HG02943 (cell line): ENCODE results near the gene PNKD.

Source experiments
- ATAC-seq: cut with Tn5 transposase; IDR thresholded peaks from one replicate; pipeline ENCODE4 v1.9.1; 2021; ENCODE audit warnings: mild to moderate bottlenecking, low read depth, moderate library complexity; ENCODE audit not compliant: unreplicated experiment

Gene PNKD

DNA sequence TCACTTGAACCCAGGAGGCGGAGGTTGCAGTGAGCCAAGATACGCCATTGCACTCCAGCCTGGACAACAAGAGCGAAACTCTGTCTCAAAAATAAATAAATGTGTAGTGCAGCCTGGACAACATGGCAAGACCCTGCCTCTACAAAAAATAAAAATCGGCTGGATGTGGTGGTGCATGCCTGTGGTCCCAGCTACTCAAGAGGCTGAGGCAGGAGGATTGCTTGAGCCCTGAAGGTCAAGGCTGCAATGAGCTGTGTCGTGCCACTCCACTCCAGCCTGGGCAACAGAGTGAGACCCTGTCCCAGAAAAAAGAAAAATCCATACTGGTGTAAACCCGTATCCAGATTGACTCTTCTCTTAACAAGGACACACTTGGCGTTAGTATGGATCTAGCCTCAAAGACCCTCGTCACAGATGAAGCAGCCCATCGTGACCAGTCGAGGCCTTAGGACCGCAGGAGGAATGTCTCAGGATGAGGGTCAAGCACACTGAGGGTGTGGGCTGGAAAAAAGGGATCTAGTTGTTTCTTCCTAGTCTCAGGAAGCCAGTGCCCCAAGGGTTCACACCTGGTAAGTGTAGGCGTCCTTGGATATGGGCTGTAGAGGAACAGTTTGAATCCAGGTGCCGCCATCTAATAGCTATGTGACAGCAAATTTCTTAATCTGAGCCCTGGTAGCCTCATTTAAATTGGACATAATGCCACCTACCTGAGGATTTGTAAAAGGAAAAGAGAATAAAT lies 13.5 kb upstream of the PNKD start:
- no peak for ATAC-seq

GRCh38 chr2:218257390-218257981 lies 12.8 kb upstream of the PNKD start:
- peak; percentile 62 for ATAC-seq

GRCh38 chr2:218259099-218259961 lies 11.0 kb upstream of the PNKD start:
- ATAC-seq: no peak

- no peak for ATAC-seq
Measured at GRCh38 chr2:218260166-218260565, 10.2 kb upstream of the PNKD start.

DNA sequence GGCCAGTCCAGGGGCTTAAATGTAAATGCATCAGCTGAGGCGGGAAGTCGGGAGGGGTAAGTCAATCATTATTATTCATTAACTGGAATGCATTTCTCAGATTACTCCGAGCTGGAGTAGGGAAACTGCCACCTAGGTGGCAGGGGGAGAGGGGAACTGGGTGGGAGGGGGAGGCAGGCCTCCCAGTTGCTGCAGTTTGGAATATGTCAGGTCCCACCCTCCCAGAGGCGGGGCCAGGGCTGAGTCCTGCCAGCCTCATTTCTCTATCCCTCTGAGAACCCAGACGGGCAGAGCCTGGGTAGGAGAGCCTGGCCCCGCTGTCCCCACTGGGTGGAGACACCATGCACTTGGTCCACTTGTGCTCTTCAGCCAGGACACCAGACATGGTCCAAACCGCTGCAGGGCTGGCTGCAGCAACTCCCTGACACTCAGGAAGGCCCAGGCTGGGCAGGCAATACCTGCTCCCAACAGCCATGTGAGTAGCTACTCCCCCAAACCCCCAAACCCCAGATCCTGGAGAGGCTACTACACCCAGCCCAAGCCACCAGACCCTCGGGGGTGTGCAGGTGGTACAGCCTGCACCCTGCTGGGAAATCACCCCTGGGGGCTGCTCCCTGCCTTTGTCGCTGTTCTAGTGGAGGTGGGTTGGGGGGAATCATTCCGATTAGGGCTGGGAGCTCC lies 9.4 kb upstream of the PNKD start, which contains the start of gene GPBAR1:
Gene GPBAR1 (plus strand): TSS at position 274 of the 681 bp plus-strand sequence. CDS start 1,710 bp downstream, outside the sequence.
- ATAC-seq: no peak

DNA sequence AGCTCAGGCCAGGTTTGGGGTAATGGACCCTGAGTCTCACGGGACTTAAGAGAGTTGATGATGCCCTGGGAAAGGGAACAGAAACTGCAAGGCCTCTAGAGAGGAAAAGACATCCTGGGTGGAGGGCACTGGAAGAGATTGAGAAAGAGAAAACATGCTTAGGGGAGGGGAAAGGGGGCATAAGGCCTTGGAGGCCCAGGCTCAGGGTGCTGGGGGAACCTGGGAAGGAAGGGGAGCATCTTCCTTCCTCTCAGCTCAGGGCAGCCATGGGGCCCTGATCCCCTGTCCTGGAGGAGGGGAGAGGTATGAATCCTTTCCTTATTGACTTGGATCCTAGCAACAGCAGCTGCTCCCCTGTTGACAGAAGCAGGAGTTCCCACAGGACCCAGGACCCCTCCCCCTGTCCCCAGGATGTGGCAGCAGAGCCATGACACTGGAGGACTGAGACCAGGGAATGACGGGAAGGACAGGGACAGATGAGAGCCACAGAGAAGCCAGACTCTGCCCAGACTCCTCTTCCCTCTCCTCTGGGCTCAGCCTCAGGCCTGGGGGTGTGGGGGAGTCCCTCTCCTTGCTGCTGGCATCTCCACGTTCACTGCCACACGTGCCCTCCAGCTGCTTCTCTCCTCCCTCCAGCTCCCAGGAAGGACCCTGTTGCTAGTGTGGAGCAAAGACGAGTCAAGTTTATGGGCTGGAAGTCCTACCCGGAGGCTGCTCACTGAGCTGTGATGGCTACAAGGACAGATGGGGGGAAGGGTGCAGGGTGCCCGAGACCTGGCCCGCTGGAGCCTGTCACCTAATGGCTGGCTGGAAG lies 8.7 kb upstream of the PNKD start:
- ATAC-seq: no peak

GRCh38 chr2:218262237-218262600 lies 8.1 kb upstream of the PNKD start:
- no peak for ATAC-seq

- no peak for ATAC-seq
Measured at GRCh38 chr2:218262631-218263586, 7.4 kb upstream of the PNKD start.

DNA sequence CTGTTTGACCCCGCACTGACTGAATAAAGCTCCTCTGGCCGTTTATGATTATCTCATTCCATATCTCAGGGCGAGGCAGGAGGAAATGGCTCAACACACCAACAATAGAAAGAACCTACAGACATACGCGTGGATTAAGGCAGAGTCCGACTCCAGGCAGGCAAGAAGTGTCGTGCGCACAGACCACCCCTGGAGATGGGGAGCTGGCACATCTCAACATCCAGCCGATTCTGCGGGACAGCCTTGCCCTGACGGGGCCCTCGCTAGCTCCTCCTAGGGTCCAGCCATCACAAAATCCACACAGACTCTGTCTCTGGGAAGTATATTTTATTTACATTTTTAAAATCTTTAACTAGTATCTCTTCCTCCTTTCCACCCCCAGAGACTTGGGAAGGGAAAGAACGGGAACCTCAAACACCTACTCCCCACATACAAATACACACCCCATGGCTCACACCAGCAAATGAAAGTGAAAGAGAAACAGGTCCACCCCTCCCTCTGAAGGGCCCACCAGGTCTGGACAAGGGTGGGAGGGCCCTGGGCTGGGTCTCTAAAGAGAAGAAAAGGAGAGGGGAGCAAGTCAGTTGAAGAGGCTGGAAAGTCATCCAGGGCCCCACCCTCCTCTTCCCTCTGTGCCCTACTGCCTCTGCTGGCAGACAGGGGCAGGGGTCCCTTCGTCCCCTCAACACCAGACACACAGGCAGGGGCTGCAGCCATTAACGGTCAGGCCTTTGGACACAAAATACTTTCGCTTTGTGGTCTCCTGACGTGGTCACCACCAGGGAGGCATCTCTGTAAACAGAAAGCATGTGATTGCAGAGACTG lies 6.3 kb upstream of the PNKD start:
- ATAC-seq: no peak

DNA sequence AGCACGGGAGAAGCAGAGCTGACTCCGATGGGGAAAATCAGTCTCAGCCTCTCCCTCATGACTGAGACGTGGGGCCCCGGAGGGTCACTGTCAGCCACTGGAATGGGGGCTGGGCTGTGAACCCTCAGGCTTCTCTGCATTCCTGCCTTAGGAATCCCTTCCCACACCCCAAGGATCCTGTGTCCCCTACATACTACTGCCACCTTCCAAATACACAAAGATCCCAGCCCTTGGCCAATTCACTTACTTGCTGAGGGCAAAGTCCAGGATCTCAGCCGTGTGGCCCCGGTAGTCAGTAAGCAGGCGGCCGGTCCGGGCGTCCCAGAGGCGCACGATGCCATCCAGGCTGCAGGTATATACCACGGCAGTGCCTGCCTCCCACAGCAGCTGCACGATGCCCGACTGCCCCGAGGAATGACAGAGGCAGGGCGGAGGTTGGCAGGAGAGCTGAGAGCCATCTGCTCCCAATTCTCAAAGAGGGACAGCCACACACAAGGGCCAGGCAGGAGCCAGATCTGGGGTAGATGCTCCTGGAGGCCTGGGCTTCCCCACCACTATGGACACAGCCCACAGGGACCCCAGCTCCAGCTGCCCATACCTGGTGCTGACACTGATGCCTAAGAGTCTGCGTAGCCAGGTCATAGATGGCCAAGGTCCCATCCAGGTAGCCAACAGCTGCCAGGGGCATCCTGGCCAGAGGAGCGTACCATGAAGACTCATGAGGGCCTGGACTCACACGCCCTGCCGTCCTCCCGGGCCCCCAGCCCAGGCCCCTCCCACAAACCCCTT lies 5.4 kb upstream of the PNKD start:
- ATAC-seq: no peak

DNA sequence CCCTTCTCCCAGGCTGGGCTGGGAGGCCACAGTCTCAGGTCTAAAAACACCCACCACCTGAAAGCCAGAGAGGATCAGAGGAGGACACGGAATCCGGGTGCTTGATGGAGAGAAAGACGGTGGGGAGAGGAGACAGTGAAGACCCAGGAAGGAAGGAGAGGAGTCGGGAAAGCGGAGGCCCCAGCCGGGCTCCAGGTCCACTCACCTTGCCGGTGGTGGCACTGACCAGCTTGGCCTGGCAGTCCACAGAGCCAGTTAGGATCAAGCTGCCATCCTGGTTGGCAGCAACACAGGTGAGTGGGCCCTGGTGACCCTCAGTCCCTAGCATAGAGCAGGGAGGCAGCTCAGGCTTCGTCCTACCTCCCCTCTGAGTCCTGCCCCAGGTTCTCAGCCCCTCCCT lies 4.7 kb upstream of the PNKD start:
- ATAC-seq: no peak

- no peak for ATAC-seq
Measured at GRCh38 chr2:218266316-218266979, 3.9 kb upstream of the PNKD start.

DNA sequence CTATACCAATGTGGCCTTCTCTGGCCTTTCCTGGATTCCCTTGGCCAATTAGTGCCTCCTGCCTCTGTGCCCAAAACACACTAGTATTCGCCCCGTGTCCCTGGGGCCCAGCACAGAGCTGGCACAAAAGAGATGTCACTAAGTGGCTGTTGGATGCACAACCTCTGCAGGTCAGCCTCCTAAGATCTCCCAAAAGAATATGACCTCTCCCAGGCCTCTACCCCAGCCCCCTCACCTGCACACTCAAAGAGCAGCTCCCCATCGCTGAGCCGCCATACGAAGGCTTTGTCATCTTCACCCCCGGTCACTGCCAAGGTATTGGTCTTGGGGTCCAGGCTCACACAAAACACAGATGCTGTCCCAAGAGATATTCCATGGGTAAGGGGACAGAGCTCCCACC lies 3.1 kb upstream of the PNKD start:
- ATAC-seq: no peak

GRCh38 chr2:218270721-218271486 lies 585 bp downstream of the PNKD start:
- ATAC-seq: no peak

DNA sequence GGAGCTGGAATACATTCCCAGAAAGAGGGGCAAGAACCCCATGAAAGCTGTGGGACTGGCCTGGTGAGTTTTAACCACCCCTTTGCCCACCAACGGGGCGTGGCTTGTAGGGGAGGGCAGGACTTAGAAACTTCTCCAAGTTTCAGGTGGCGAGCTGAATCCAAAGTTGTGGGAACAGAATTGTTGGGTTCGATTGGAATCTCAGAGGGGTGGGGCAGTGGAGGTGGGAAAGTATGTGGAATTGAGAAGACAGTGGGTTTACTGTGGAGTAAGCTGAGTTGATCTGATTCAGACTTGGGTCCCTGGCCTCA lies 1.1 kb downstream of the PNKD start:
- ATAC-seq: no peak

- ATAC-seq: no peak
Measured at GRCh38 chr2:218271865-218272530, 1.7 kb downstream of the PNKD start.
